Lower lobe of right lung (tissue), 2 donors: ENCODE data around the gene SYNE3. TPM values are rescaled to one million over a fixed set of nuclear protein-coding genes. Genes with fewer than 3 reads are reported as not detected.
"Not testable (repeated sequence)": the region's sequence is repeated elsewhere in the genome, so short reads cannot be mapped to it uniquely, and the experiment has no call there.

ENCODE experiments used
- ATAC-seq, 2 donors: fragments of 200-7000 bp; cut with Tn5 transposase; one replicate each; pipeline ENCODE4 v1.9.1; 2020 to 2022; ENCODE audit warnings: mild to moderate bottlenecking in 2 of 2, moderate library complexity in 2 of 2
- DNase-seq: peaks from one replicate; pipeline ENCODE4 v3.0.0-alpha.2; 2020
- H3K27ac ChIP-seq: fragments of 200-600 bp; one replicate; pipeline ENCODE4 v1.8.0; 2022
- H3K27me3 ChIP-seq: fragments of 200-600 bp; one replicate; pipeline ENCODE4 v1.8.0; 2022; ENCODE audit warnings: low read depth
- H3K36me3 ChIP-seq: fragments of 200-600 bp; one replicate; pipeline ENCODE4 v1.8.0; 2022; ENCODE audit warnings: mild to moderate bottlenecking
- H3K4me1 ChIP-seq: fragments of 200-600 bp; one replicate; pipeline ENCODE4 v1.8.0; 2022
- H3K4me3 ChIP-seq: fragments of 200-600 bp; one replicate; pipeline ENCODE4 v1.8.0; 2022; ENCODE audit warnings: mild to moderate bottlenecking
- H3K9me3 ChIP-seq: fragments of 200-600 bp; one replicate; pipeline ENCODE4 v1.8.0; 2022
- intact Hi-C: fragments of 100-400 bp; cut with DNase I; formaldehyde crosslinking; loops from one replicate; pipeline ENCODE4 v1.11.0; 2022
- total RNA-seq: library from RNA; stranded (reverse); fragmentation: NEBNext Ultra II Directional; extraction: Animal tissue kit (Norgen Biotek cat#: 25700); gene quantifications from one replicate; pipeline ENCODE4 v1.2.1, GENCODE V29; 2021
- TF ChIP-seq, protein P1 (sequence below): fragments of 200-600 bp; IDR thresholded peaks from one replicate; pipeline ENCODE4 v1.8.0; 2022; ENCODE audit warnings: antibody characterized with exemption, mild to moderate bottlenecking
- donor health status: DM: no; HTN: yes; CAD: no; lungs with severe emphysema.

SYNE3 gene
- total RNA-seq, 1 donor from 2014 or later, result 22.4 TPM

DNA sequence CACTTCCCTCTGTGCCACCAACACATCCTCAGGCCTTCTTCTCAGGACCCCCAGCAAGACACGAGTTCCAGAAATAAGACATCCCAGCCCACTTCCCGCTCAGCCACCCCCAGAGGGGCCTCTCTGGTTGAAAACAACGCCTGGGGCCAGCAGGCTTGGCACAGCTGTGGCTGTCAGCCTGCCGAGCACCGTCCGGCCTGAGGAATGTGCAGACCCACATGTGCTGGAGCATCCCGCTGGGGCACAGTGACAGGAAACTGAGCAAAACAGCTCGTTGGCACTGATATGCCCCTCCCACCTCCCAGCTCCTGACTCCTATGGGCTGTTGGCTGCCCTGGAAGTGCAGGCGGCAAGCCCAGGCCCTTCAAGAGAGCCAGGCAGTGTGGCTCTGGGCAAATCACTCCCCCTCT, 1.4 kb downstream of the SYNE3 start:
- no peaks in the 10 kb centered on the region for H3K27me3 ChIP-seq
- peaks cover 69% of the 10 kb centered on the region for H3K4me1 ChIP-seq
- peak overlapping the region; percentile 78 for H3K4me3 ChIP-seq
- TF ChIP-seq, protein P1, sequence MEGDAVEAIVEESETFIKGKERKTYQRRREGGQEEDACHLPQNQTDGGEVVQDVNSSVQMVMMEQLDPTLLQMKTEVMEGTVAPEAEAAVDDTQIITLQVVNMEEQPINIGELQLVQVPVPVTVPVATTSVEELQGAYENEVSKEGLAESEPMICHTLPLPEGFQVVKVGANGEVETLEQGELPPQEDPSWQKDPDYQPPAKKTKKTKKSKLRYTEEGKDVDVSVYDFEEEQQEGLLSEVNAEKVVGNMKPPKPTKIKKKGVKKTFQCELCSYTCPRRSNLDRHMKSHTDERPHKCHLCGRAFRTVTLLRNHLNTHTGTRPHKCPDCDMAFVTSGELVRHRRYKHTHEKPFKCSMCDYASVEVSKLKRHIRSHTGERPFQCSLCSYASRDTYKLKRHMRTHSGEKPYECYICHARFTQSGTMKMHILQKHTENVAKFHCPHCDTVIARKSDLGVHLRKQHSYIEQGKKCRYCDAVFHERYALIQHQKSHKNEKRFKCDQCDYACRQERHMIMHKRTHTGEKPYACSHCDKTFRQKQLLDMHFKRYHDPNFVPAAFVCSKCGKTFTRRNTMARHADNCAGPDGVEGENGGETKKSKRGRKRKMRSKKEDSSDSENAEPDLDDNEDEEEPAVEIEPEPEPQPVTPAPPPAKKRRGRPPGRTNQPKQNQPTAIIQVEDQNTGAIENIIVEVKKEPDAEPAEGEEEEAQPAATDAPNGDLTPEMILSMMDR, result no peak
- ATAC-seq (peak; percentile 31 to 53), DNase-seq (peak; percentile 63)
- H3K9me3 ChIP-seq, result no peaks in the 10 kb centered on the region
- intact Hi-C loops, result no loop called here
- no peaks in the 10 kb centered on the region for H3K36me3 ChIP-seq
- H3K27ac ChIP-seq, result peak overlapping the region; percentile 80

DNA sequence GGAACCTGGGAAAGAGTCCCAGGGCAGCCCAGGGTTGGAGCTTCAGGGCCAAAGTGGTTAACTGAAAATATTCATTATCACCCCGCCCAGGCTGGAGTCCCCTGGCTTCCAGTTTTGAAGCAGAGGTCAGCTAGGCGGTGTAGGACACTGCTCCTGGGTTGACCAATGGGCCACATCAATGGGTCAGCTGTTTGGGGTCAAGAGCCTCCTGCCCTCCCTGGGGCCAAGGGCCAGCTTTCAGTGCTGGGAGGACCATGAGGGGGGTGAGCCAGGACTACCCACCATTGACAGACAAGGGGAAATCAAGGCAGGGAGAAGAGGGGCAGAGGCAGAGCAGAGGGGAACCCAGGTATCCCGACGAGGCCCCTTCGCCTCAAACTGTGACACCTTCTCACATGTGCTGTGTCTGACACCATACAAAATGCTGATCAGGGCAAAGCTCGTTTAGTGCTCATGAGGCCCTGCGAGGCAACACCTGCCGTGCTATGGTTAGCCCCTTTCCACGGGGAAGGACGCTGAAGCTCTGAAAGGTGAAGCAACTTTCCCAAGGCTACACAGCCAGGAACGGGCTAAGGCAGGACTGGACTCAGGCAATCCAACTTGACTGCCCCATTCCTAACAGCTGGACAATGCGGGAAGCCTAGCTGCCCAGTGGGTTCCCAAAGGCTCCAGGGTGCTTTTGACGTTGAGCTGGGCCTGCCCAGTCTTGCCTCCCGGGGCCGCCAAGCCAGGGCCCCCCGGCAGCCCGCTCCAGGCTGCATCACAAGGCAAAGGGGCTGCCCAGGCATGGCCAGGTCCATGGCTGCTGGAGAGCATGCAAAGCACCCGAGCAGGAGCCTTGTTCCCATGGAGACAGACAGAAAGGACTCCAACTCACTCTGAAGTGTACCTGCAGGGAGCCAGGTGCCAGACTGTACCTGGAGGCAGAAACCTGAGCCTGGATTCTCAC, 2.0 kb downstream of the SYNE3 start:
- DNase-seq (peak; percentile 54), ATAC-seq (peak; percentile 57 to 72)
- H3K36me3 ChIP-seq, result no peaks in the 10 kb centered on the region
- no peaks in the 10 kb centered on the region for H3K27me3 ChIP-seq
- TF ChIP-seq, protein P1, result no peak
- peak overlapping the region; percentile 78 for H3K4me3 ChIP-seq
- intact Hi-C loops, result no loop called here
- H3K4me1 ChIP-seq, result peaks cover 62% of the 10 kb centered on the region
- peak overlapping the region; percentile 80 for H3K27ac ChIP-seq
- H3K9me3 ChIP-seq, result no peaks in the 10 kb centered on the region

DNA sequence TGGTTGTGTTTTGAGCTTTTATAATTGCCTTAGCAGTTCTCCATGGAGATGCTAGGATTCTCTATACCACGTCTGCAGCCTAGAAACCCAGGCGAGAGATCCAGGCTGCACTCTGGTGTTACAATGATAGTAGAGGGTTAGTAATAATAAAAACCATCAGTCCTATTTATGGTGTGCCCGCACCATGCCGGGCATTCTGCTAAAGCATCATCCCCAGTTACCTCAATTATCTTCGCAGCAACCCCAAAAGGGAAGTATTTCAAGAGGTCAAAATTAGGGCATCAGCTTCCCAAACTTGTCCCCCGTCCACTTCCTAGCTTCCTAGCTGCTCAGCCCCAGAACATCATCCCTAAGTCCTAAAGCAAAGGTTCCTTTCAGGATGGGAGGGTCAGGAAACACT, 3.2 kb downstream of the SYNE3 start:
- DNase-seq (no peak), ATAC-seq (no peak)
- intact Hi-C loops, result no loop called here
- H3K27me3 ChIP-seq, result no peaks in the 10 kb centered on the region
- H3K4me1 ChIP-seq, result peaks cover 60% of the 10 kb centered on the region
- no peaks in the 10 kb centered on the region for H3K36me3 ChIP-seq
- TF ChIP-seq, protein P1, result no peak
- H3K9me3 ChIP-seq, result no peaks in the 10 kb centered on the region
- H3K27ac ChIP-seq, result no peak overlapping the region
- no peak overlapping the region for H3K4me3 ChIP-seq

DNA sequence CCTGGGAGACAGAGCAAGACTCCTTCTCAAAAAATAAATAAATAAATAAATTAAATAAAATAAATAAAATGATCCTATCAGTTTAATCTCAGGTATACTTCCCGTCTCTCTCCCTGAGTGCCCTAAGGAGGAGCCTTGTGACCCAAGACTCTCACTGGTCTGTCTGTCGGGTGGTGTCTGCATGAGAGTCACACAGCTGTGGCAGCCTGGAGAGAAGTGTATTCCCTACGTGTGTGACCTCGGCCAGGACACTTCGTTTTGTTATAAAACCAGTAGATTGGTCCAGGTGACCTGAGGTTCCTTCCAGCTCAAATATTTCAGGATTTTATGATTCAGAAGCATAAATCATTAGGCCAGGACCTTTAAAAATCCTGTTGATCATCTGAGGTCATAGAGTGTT, 4.8 kb downstream of the SYNE3 start:
- DNase-seq (no peak), ATAC-seq (no peak)
- intact Hi-C loops, result no loop called here
- TF ChIP-seq, protein P1, result no peak
- peaks cover 60% of the 10 kb centered on the region for H3K4me1 ChIP-seq
- no peaks in the 10 kb centered on the region for H3K36me3 ChIP-seq
- no peak overlapping the region for H3K4me3 ChIP-seq
- no peaks in the 10 kb centered on the region for H3K9me3 ChIP-seq
- no peak overlapping the region for H3K27ac ChIP-seq
- no peaks in the 10 kb centered on the region for H3K27me3 ChIP-seq

DNA sequence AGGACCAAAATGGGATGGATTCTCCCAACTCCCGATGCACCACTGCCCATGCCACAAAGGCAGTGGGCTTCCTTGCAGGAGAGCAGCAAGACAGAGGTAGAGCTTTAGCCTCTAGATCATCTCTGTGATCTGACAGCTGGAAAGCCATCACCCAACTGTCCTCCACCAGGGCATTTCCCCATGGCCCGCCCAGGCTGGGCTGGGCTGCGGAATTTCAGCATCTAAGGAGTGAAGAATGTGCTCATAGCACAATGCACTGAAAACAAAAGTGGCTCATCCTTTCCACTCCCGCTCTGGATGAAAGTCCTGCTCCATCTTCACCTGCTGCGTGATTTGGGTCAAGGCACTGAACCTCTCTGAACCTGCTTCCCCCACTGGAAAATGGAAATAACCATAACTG, 5.6 kb downstream of the SYNE3 start:
- no peaks in the 10 kb centered on the region for H3K36me3 ChIP-seq
- TF ChIP-seq, protein P1, result no peak
- H3K4me1 ChIP-seq, result peaks cover 64% of the 10 kb centered on the region
- H3K27me3 ChIP-seq, result no peaks in the 10 kb centered on the region
- intact Hi-C loops, result no loop called here
- no peaks in the 10 kb centered on the region for H3K9me3 ChIP-seq
- ATAC-seq (no peak), DNase-seq (no peak)
- no peak overlapping the region for H3K27ac ChIP-seq
- H3K4me3 ChIP-seq, result no peak overlapping the region

DNA sequence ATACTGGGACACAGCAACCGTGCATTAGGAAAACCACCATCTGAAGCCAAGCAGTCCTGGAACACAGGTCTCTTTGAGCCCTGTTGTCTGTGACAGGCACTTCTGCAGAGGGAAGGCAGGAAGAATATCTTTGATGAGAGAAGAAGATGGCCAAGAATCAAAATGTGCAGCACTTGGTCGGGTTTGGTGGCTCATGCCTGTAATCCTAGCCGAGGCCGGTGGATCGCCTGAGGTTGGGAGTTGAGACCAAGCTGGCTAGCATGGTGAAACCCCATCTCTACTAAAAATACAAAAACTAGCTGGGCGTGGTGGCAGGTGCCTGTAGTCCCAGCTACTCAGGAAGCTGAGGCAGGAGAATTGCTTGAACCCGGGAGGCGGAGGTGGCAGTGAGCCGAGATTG, 6.1 kb downstream of the SYNE3 start:
- intact Hi-C loops, H3K27ac ChIP-seq, H3K9me3 ChIP-seq, H3K36me3 ChIP-seq, DNase-seq, H3K27me3 ChIP-seq, ATAC-seq, H3K4me3 ChIP-seq: not testable (repeated sequence)
- H3K4me1 ChIP-seq, result peaks cover 59% of the 10 kb centered on the region
